OCI-LY7 (cell line): Measurements from ENCODE around the gene FGGY. TPM values are rescaled to one million over a fixed set of nuclear protein-coding genes. Genes with fewer than 3 reads are reported as not detected.

ENCODE experiments used
- BruUV-seq: library from RNA; stranded (reverse); fragments of 400-500 nt; replicated peaks from 2 replicates; lab custom pipeline; 2021; lab: Mats Ljungman, UMichigan
- CTCF ChIA-PET: fragments of 300-600 bp; sonication (Branson Sonifier 250); formaldehyde crosslinking; loops from one replicate; lab custom pipeline; 2022; ENCODE audit warnings: antibody characterized with exemption; ENCODE audit not compliant: unreplicated experiment; lab: Charles Lee
- POLR2A ChIA-PET: fragments of 300-600 bp; sonication (Branson Sonifier 250); formaldehyde crosslinking; loops from one replicate; lab custom pipeline; 2022; ENCODE audit warnings: antibody characterized with exemption; lab: Charles Lee
- DNase-seq: peaks from one replicate; pipeline ENCODE4 v3.0.0-alpha.2; 2015; ENCODE audit warnings: low spot score
- H2AFZ ChIP-seq: fragments of 200-600 bp; sonication (generic), shearing (Covaris generic); 2 replicates; pipeline ENCODE4 v1.6.1; 2014; ENCODE audit warnings: mild to moderate bottlenecking, antibody characterized with exemption, low read length, moderate library complexity
- H3K27ac ChIP-seq: fragments of 200-600 bp; sonication (generic); 2 replicates; pipeline ENCODE4 v1.5.1; 2014; ENCODE audit warnings: mixed run types, low read depth, mild to moderate bottlenecking, moderate library complexity, low read length, inconsistent platforms; ENCODE audit not compliant: poor library complexity, severe bottlenecking
- H3K36me3 ChIP-seq: fragments of 200-600 bp; sonication (generic); 2 replicates; pipeline ENCODE4 v1.6.1; 2014; ENCODE audit warnings: mild to moderate bottlenecking, antibody characterized with exemption, low read length, moderate library complexity, mixed read lengths; ENCODE audit not compliant: insufficient read depth
- H3K4me1 ChIP-seq: fragments of 200-600 bp; sonication (generic); 2 replicates; pipeline ENCODE4 v1.5.1; 2014; ENCODE audit warnings: mild to moderate bottlenecking, low read length; ENCODE audit not compliant: insufficient read depth, poor library complexity, severe bottlenecking
- H3K4me2 ChIP-seq: fragments of 200-600 bp; sonication (generic); 2 replicates; pipeline ENCODE4 v1.6.1; 2014; ENCODE audit warnings: mild to moderate bottlenecking, low read length
- H3K4me3 ChIP-seq: fragments of 200-600 bp; sonication (generic); 2 replicates; pipeline ENCODE4 v1.5.1; 2014; ENCODE audit warnings: mild to moderate bottlenecking, low read depth, low read length; ENCODE audit not compliant: poor library complexity, severe bottlenecking
- H3K79me2 ChIP-seq: fragments of 200-600 bp; sonication (generic); 2 replicates; pipeline ENCODE4 v1.6.1; 2016; ENCODE audit warnings: low read depth, mild to moderate bottlenecking, low read length, moderate library complexity, mixed read lengths; ENCODE audit not compliant: insufficient read depth
- H3K9me2 ChIP-seq: fragments of 200-600 bp; sonication (generic); 2 replicates; pipeline ENCODE4 v1.6.1; 2016; ENCODE audit warnings: mild to moderate bottlenecking, low read length, mixed read lengths; ENCODE audit not compliant: insufficient read depth
- H3K9me3 ChIP-seq: fragments of 200-600 bp; sonication (generic); 2 replicates; pipeline ENCODE4 v1.6.1; 2014; ENCODE audit warnings: mild to moderate bottlenecking, mixed run types, low read length, mixed read lengths
- H4K20me1 ChIP-seq: fragments of 200-600 bp; sonication (generic); 2 replicates; pipeline ENCODE4 v1.6.1; 2014; ENCODE audit warnings: mild to moderate bottlenecking, antibody characterized with exemption, low read length, moderate library complexity, mixed read lengths; ENCODE audit not compliant: insufficient read depth
- CTCF ChIP-seq: fragments of 200-600 bp; sonication (generic); conservative IDR thresholded peaks from 2 replicates; pipeline ENCODE4 v1.5.1; 2014; ENCODE audit warnings: mild to moderate bottlenecking, antibody characterized with exemption, low read length, moderate library complexity, mixed read lengths
- EZH2phosphoT487 ChIP-seq: fragments of 200-600 bp; sonication (generic); IDR thresholded peaks from 2 replicates; pipeline ENCODE4 v1.6.1; 2018; ENCODE audit warnings: low read depth, borderline replicate concordance, mild to moderate bottlenecking, mixed run types, antibody characterized with exemption, low read length, moderate library complexity, mixed read lengths
- intact Hi-C: fragments of 100-400 bp; cut with micrococcal nuclease; formaldehyde crosslinking; loops from one replicate; pipeline ENCODE4 v1.10.0; 2022; ENCODE audit not compliant: unreplicated experiment
- total RNA-seq, 2 experiments: library from RNA; depleted of rRNA in 1 of 2; stranded (reverse); fragments of >200 nt in 1 of 2; shearing (Covaris generic) in 1 of 2; gene quantifications; 2 replicates each; pipeline ENCODE4 v1.2.3, GENCODE V29; 2014 to 2022

Gene FGGY
- total RNA-seq, 2 experiments from 2014 or later = 0.63 to 4.5 TPM

DNA sequence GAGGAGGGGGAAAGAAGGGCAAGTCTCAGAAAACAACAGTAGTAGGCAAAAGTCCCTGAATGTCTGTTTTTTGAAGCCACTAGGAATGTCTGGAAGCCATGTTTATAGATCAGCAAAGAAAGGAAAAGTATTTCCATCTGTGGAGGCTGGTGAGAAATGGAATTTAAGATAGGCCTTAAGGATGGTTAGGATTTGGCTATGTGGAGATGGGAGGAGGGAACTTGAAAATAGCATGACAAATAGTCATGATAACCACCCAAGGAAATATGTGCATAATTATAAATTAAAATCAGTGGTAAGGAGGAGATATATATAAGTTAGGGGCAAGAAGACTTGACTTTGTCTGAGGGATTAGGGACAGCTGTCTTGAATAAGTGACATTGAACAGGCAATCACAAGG, 33.8 kb upstream of the FGGY start:
- Histone ChIP-seq H3K79me2 (no peaks in the 10 kb centered on the region), H3K4me3 (no peak overlapping the region), H3K27ac (no peak overlapping the region), H3K9me2 (no peaks in the 10 kb centered on the region), H3K36me3 (no peaks in the 10 kb centered on the region), H4K20me1 (no peaks in the 10 kb centered on the region), H2AFZ (no peak overlapping the region), H3K4me1 (peaks cover 20% of the 10 kb centered on the region), H3K4me2 (no peak overlapping the region), H3K9me3 (no peaks in the 10 kb centered on the region)
- POLR2A ChIA-PET = no interaction called here
- no peak for DNase-seq
- TF ChIP-seq CTCF (no peak), EZH2phosphoT487 (no peak)
- BruUV-seq = no TSS peak
- CTCF ChIA-PET = no interaction called here
- intact Hi-C loops = no loop called here

DNA sequence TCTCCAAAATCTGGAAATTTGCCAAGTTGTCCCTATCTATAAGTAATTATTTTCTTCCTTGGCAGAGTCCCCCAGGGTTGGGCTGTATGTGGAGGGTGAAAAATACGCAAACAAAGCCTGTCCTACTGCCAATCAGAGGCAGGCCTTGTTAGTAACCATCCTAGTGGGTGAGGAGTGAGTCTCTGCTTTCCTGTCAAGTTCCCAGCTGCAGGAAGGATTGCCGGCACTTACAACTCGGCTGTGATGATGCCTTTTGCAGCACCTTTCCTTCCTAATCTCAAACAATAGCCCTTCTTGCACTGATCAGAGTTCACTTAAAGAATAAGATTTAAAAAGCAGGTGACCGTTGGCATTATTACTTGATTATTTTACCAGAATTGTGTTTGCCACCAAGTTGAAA, 31.3 kb upstream of the FGGY start:
- H4K20me1 ChIP-seq = no peaks in the 10 kb centered on the region
- H3K27ac ChIP-seq = no peak overlapping the region
- ChIA-PET POLR2A (interaction anchor here (1.4 kb wide), 1 partner anchor 20 kb away, joined by 4 read pairs; no protein-coding TSS in a partner anchor), CTCF (no interaction called here)
- H3K9me2 ChIP-seq = no peaks in the 10 kb centered on the region
- no peaks in the 10 kb centered on the region for H3K9me3 ChIP-seq
- no peaks in the 10 kb centered on the region for H3K79me2 ChIP-seq
- H3K36me3 ChIP-seq = no peaks in the 10 kb centered on the region
- H3K4me3 ChIP-seq = no peak overlapping the region
- no peak for DNase-seq
- H3K4me1 ChIP-seq = peaks cover 20% of the 10 kb centered on the region
- peak overlapping the region; percentile 15; the same call in 1 of the 2 replicates for H2AFZ ChIP-seq
- no peak for TF ChIP-seq CTCF
- no peak overlapping the region; the same call in 1 of the 2 replicates for H3K4me2 ChIP-seq
- intact Hi-C loops = no loop called here
- BruUV-seq = no TSS peak

DNA sequence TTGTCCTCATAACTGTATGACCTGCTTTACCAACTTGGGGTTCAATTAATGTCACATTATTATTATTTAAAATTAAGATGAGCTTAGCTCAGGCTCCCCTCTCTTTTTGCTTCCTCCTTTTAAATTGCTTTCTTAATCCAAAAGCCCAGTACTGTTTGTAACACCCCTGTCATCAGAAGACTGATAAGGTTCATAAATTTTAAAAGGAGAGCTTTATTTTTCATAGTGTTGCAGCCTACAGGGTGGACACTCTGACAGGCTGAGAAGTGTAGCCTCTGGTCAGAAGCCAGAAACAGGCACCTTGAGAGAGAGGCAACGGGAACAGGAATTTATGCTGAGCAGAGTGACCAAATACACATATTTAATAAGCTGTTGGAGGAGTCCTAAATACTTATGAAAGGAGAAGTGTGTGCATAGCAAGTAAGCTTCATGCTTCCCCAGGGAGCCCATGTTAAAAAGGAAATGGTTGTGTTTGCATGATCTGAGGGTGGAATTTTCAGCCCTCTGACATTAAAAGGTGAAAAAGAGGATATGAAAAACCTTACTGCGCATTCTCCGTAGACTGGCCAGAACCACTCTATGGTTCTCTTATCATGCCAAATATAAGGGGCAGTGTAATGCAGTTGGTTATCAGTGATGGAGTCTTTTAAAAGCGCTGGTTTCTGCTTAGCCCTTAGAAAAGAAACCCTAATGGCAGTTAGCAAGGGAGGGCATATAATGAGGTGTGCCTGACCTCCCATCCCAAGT, 30.5 kb upstream of the FGGY start:
- ChIA-PET POLR2A (interaction anchor here (0.9 to 1.4 kb wide), 2 partner anchors 19 to 42 kb away, joined by 3 to 4 read pairs; no protein-coding TSS in a partner anchor), CTCF (no interaction called here)
- Histone ChIP-seq H3K27ac (peak overlapping the region; percentile 22), H2AFZ (peak overlapping the region; percentile 15; the same call in 1 of the 2 replicates), H3K36me3 (no peaks in the 10 kb centered on the region), H3K4me2 (peak overlapping the region; percentile 41), H3K4me1 (peaks cover 20% of the 10 kb centered on the region), H3K9me3 (no peaks in the 10 kb centered on the region), H3K4me3 (no peak overlapping the region), H3K79me2 (no peaks in the 10 kb centered on the region), H4K20me1 (no peaks in the 10 kb centered on the region), H3K9me2 (no peaks in the 10 kb centered on the region)
- intact Hi-C loops = no loop called here
- no TSS peak for BruUV-seq
- TF ChIP-seq CTCF (no peak), EZH2phosphoT487 (no peak)
- DNase-seq = peak; percentile 81
